NCI-H2196 treated with DMSO at 0.1 percent for 48 hours (cell line): Measurements from ENCODE around the gene ANKRD11.
"Not testable (repeated sequence)": the region's sequence is repeated elsewhere in the genome, so short reads cannot be mapped to it uniquely, and the experiment has no call there.

Experiments
- DNase-seq: peaks from one replicate; lab custom pipeline; 2025; ENCODE audit not compliant: unreplicated experiment; lab: John Stamatoyannopoulos, UW

The ANKRD11 gene

DNA sequence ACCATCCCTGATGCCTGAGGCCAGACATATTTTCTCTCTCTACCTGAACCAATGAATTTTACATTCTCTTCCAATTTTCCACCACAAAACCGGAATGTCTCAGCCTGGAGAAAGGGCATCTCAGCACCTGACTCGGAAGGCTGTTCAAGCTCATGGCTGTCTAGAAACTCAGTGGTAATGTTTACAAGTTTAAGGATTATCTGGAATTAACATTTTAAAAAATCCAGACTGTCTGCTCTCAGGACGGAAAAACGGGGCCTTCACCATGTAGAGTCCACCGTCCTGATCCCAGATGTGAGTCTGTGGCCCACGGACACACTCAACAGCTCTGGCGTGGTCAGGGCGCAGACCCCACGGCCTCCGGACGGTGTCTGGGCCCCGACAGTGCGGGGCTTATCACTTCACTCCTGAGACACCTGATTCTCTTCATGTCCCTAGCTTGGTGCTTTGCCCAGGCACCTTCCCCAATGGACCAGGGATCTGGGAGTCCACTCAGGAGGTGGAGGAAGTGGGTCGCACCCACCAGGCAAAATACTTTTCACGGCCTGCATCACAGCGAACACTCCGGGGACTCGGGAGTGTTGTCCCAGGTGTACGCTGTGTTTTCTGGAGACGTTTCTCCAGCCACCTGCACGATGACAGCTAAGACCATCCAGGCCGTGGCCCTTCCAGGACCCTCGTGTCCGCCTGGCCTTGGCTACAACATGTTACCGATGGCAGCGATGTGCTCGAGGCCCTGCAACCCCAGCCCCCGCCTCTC lies 171.3 kb downstream of the ANKRD11 start:
- no peak for DNase-seq

DNA sequence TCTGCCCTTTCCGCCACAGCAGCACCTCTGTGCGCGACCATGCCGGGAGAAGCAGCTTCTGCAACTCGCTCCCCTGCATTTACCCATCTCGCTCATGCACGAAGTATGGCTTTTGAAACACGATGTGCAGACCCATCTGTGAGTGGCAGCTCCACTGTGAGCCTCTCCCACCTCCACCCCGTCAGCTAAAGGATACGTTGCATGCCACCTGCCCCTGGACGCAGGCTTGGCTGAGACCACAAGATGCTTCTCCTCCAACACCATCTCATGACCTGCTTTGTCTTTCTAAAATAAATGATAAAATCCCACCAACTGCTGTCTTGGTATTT lies 172.0 kb downstream of the ANKRD11 start:
- DNase-seq = no peak

DNA sequence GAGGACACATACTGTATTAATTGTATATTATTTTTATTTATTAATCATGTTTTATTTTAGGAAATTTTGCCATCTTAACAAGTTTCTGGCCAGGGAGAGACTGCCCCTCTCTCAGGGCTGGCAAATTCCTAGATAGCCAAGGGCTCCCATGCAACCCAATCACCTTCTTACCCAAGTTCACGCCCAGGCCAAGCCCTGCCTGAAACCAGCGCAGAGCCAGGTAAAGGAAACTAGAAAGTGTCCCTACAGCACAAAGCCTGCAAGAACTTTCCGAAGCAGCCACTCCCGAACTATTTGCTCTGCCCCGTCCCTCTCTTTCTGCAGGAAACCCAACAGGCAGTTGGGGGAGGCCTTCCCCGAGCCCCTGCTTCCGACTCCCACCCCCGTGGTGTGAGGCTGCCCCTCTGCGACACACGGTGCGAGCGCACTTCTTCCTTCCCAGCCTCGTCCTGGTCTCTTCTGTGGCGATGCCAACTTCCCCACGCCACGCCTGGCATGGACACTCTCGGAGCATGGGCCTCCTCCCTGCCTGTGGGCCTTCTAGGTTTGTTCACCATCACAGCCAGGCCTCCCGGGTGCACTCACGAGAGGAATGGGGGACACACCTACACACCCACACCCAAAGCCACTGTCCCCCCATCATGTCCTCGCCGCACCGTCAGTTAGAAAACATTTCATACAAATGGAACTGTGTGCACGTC lies 172.5 kb downstream of the ANKRD11 start:
- DNase-seq = no peak

DNA sequence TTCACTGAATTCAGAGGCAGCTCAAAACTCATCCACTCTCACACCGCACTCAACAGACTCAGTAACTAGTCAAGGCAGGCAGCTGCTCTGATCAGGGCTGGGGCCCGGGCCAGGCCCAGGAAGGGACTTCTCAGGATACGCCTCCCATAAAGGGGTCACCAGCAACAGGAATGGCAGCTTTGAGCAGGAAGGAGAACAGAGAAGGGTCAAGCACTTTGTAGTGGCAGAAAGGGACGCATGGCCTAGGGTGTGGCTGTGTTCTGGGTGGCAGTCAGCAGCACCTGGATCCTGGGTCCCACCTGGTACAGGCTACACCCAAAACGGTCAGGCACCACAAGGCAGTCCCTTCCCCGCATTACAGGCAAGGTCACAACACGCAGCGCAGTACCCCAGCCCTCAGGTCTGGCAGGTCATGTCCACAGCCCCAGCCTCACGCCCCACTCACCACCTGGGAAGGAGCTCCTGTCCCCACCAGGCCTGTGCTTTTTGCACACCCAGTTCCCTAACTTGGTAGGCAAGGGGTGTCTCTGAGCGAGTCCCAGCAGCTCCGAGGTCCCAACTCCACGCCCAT lies 173.2 kb downstream of the ANKRD11 start:
- DNase-seq = no peak

DNA sequence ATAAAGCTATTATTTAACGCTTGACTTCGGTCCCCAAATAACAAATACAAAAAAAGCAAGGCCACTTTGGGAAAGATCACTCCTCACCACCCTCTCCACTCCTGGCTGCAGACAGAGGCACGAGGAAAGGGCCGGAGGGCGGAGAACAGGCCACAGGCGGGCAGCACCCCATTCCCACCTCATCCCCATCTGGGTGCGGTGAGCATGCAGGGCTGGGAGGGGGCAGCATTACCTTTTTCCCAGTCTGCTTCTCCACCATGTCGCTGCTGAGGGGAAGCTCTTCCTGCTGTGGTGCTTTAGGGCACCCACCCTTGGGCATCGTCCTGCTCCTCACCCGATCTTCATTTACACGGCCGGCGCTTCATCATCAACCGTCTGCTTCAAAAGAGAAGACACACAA lies 173.7 kb downstream of the ANKRD11 start:
- no peak for DNase-seq

DNA sequence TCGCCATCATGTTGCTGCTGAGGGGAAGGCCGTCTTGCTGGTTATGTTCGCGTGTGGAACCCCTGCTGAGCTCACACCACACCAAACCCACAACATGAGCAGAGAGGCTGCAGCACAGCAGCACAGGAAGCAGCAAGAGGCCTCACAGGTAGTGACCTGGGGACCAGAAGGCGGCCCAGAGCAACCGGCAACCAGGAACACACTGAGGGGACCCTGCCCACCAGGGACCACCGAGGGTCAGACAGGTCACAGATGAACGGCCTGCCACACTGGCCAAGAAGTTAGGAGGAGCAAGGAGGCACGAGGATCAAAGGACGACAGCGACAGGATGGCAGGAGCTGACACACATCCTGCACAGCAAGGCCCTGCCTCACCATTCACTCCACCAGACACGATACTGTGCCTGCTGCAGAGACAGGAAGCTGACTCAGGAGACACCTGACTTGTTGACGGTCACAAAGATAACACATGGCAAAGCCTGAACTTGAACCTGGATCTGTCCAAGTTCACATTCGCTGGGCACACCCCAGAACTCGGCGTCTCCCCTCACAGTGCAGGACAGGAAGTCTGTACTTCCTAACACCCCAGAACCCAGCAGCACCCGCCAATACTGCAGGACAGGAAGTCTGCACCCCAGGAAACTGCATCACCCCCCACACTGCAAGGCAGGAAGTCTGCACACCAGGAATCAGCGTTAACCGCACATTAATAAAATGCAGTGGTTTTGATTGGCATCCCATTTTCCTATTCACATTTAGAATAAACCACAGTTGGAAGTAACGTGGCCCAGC lies 174.4 kb downstream of the ANKRD11 start:
- no peak for DNase-seq

DNA sequence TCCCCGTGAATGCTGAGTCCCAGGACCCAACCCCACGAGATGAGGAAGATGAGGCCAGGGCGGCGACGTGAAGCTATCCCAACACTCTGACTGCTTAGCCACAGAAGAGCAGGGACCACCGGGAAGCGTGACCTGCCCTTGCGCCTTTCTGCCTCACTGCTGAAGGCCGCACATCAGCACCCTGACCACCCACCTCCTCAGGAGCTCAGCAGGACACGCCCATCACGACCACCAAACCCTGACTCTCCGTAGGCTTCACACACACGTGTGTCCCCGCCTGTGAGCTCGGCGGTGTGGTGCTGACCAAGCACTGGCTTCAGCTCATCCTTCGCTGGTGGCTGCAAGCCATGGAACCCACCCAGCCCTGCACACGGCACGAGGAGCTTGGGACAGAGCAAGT lies 175.1 kb downstream of the ANKRD11 start:
- no peak for DNase-seq

DNA sequence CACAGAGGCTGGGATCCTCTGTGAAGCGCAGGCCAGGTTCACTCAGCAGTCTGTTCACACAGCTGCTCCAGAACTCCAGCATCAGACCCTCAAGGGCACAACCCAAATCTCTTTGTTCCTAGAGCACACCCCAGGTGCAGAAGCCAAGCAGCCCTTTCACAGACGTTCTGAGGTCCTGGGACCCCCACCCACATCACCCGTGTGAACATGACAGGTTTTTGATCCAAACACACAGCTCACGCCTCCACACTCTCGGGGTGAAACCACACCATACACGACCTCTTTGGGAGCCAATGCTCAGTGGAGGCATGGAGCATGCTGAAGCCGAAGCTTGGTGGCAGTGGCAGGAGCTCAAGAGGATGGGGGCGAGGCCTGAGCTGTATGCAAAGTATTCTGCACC lies 175.5 kb downstream of the ANKRD11 start:
- DNase-seq = no peak

DNA sequence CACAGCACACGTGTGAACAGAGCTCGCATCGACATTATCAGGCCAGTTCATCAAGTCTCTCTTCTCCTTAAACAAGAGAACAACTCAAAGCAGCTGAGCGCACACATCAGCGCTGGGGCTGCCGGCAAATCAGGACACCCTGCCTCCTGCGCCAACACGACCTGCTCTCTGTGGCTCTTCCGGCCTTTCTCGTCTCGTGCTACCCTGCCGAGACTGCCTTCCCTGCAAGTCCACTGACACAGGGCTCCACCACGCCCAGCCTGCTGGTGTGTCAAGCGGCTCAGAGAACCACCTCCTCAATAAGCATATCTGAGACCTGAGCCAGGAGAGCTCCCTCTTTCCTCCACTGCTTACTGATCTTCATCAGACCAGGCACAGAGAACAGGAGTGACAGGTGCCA lies 176.0 kb downstream of the ANKRD11 start:
- DNase-seq = no peak

DNA sequence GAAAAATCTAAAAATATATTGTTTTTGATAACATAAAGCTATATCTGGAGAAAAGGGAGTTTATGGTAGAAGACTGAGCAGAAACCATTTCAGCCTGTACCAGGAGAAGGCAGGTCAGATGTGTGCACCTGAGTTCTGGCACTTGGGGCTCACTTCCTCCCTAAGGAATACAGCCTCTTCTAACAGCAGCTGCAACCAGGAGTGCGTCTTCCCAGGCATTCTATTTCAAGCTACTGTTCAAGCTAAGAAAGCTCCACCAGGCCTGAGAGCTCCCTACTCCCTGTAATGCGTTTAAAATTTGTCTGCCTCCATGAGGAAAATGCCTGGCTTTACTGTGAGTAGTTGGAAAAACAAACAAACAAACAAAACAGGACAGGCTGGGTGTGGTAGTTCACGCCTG lies 176.8 kb downstream of the ANKRD11 start:
- DNase-seq = no peak

DNA sequence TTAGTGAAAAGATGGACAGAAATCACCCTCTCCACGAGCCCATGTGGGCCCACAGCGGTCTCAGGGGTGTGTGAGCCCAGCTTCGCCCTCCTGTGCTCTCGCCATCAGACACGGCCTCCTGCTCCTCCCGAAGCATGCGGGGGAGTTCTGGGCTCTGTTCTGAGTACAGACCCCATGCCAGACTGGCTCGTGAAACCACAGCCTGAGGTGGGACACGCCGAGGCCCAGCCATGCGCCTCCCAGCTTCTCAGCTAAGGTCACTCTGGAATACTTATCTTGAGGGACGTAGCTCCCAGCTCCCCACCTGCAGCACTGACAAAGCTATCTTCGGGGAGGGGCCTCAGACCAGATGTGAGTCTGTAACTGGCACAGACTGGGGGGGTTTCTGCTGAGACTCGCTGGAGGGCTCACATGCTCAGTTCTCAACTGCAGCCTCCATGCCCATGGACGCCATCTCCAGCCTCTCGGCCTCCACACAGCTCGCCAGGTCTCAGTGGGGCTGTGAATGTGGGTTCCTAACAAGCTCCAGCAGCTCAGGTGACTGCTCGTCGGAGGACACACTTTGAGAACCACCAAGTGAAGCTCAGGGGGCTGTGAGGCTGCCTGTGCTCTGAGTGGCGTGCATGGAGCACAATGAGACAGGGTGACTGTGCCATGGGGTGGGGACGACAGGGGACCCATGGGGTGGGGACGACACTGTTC lies 177.6 kb downstream of the ANKRD11 start:
- DNase-seq = no peak

DNA sequence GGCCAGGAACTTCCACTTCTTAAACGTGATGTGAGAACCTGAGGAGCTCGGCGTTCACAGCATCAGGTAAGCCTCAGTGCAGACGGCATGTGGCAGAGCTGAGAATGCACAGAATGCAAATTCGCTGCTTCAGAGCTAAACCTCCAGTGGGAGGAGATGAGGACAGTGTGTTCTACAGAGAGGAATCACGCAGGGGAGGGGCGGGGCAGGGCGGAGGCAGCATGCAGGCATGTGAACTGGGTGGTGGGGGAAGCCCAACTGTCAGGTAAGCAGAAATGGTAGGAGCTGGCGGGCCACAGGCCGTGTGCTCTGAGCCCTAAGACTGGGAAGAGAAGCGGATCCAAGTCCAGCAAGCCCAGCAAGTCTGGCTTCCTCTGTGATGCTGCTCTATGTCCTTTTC lies 178.2 kb downstream of the ANKRD11 start:
- DNase-seq = no peak

DNA sequence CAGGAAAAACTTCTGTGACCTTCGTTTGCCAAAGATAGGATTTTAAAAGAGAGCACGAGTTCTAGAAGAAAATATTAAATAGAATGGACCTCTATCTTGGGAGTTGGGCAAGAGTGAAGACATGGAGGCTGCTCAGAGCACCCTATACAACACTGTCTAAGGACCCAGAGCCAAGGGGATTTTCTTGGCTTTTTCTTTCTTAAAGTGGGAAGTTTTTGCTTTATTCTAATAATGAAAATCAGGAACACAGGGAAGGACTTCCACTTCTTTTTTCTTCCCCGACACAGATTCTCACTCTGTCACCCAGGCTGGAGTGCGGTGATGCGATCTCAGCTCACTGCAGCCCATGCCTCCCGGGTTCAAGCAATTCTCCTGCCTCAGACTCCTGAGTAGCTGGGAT lies 178.7 kb downstream of the ANKRD11 start:
- no peak for DNase-seq

DNA sequence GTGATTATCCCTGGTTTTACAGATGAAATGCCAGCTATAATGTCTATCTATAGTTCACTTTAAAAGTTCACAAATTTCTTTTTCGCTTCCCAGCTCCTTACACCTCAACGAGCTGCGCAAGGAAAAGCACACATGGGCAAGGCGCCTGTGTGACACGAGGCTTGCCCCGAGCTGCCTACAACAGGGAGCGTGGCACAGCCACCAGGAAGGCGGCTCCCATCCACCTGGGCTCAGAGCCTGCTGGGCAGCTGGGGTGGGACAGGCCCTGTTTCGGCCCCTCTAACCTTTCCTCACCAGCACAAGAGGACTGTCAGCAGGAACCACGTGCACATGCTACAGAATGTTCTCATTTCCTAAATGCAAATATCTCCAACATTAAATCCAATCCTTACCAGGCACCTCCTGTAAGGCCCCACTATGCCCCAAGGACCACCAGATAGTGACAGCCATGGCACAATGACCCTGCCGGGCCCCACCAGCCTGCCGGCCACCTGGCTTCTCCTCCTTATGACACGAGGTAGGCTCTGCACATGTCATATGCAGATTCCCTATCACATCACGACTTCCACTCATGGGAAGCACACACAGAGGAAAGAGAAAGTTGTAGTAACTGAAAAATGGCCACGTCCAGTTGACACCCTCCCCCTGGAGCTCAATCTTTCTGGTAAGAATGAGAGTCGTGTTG lies 180.8 kb downstream of the ANKRD11 start:
- no peak for DNase-seq

DNA sequence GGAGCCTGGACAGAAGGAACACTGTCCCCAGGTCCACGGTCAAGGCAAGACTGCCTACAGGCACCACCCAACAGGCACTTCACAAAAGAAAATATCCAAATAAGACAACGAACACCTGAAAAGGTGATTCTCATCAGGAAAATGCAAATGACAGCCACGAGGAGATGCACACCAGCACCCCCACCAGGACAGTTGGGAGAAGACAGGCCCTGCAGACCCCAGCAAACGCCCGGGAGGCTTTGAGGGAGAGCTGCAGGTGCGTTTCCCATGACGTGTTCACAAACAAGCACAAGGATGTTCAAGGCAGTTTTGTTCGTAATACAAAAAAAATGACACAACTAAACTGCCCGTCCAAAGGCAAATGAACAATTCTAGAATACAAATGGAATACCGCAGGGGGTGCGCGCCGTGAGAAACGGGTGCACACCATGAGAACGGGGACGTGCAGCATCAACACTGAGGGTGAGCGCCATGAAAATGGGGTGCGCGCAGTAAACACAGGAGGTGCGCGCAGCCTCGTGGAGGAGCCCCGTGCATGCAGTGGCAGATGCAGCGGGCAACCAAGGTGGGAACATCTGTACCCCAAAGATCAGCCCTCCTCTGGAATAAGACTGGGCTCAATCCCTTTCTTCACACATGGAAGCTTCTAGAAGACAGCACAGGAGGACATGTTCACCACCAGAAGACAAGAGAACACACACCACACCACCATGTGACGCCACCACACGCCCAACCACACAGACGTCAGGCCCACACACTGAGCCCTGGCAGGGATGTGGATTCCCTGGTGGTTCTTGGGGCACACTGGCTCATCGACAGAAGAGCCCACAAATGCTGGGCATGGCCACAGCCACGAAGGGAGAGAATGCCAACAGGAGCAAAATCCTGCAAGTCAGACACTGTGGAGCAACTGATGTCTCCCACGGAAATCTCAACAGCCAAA lies 181.7 kb downstream of the ANKRD11 start:
- DNase-seq = no peak

DNA sequence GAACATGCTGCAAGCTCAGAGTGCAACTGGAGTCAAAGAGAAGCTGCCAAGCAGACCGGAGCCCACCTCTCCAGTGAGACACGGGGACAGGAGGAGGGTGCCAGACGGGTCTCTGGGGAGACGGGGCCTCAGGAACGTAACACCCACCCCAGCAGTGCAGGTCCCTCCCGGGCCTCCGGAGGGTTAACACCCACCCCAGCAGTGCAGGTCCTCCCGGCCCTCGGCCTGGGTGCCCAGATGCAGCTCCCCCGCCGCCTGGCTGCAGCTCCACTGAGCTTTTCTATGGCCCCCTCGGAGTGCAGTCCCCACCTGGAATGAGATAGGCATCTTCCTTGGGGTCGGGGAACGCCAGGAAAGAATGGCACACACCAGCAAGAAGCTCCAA lies 182.9 kb downstream of the ANKRD11 start:
- DNase-seq = no peak

DNA sequence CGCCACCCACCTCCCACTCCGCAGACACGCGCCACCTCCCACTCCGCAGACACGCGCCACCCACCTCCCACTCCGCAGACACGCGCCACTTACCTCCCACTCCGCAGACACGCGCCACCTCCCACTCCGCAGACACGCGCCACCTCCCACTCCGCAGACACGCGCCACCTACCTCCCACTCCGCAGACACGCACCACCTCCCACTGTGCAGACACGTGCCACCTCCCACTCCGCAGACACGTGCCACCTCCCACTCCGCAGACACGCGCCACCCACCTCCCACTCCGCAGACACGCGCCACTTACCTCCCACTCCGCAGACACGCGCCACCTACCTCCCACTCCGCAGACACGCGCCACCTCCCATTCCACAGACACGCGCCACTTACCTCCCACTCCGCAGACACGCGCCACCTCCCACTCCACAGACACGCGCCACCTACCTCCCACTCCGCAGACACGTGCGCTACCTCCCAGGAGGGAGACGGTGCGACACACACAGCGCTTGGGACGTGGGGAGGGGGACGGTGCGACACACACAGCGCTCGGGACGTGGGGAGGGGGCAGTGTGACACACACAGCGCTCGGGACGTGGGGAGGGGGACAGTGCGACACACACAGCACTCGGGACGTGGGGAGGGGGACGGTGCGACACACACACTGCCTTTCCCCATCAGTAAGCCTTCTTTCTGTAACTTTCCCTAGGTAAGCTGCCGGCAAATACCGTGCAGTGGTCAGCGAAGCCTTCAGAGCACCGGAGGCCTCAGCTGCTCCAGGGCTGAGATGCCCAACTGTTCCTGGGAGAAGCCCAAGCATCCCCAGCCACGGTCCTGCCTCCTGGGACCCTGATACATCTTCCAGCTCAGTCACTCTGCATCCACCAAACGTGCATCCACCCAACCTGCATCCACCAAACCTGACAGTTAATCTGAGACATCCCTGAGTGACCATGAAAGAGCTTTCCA lies 183.6 kb downstream of the ANKRD11 start:
- DNase-seq = not testable (repeated sequence)

DNA sequence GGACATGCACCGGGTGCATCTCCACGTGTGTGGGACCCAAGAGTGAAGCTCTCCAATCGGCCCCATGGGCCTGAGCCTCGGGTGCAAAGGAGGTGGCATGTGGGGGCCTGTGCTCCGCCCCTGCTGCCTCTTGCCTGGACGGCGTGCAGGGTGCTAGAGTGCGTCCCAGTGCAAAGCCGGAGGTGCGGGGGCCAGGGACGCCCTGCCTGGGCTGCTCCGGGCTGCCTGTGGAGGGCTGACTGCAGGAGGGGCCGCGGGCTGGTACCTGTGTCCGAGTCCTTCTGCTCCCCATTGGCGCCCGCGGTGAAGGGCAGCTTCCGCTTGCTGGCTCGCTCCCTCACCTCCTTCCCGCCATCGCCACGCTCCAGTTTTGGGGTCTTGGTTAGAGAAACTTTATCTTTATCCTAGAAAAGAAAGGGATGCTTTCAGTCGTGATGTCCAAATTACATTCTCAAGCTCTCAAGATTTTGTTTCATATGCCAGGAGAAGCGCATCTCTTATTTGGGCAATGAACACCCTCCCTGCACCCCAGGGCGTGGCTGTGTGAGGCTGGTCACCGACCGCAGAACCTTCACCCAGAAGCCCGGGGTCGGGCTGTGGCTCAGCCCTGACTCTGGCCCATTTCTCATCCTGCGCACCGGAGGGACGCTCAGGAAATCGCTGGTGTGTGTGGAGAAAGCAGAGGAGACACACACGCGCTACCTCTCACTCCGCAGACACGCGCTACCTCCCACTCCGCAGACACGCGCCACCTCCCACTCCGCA lies 185.2 kb downstream of the ANKRD11 start:
- DNase-seq = no peak
